MM.1S (cell line): Measurements from ENCODE around the gene HTATSF1.

Source experiments
- DNase-seq: peaks from one replicate; pipeline ENCODE4 v3.0.0-alpha.2; 2015
- H2AFZ ChIP-seq: fragments of 300-600 bp; sonication (generic); 2 replicates; pipeline ENCODE4 v1.6.0; 2016; ENCODE audit warnings: antibody characterized with exemption, low read length
- H3F3A ChIP-seq: fragments of 300-600 bp; sonication (generic); 2 replicates; pipeline ENCODE4 v1.6.1; 2016; ENCODE audit warnings: mild to moderate bottlenecking, antibody characterized with exemption, low read length, moderate library complexity, mixed read lengths; ENCODE audit not compliant: insufficient read depth
- H3K27ac ChIP-seq: fragments of 300-600 bp; sonication (generic); 2 replicates; pipeline ENCODE4 v1.5.1; 2016; ENCODE audit warnings: mild to moderate bottlenecking, low read length
- H3K27me3 ChIP-seq: fragments of 300-600 bp; sonication (generic); replicated peaks from 2 replicates; pipeline ENCODE4 v1.6.0; 2016; ENCODE audit warnings: low read length; ENCODE audit not compliant: insufficient read depth
- H3K36me3 ChIP-seq: fragments of 300-600 bp; sonication (generic); replicated peaks from 2 replicates; pipeline ENCODE4 v1.6.1; 2016; ENCODE audit warnings: mild to moderate bottlenecking, low read length, mixed read lengths; ENCODE audit not compliant: insufficient read depth
- H3K4me1 ChIP-seq: fragments of 300-600 bp; sonication (generic); 2 replicates; pipeline ENCODE4 v1.6.1; 2016; ENCODE audit warnings: low read length, mixed read lengths
- H3K4me2 ChIP-seq: fragments of 300-600 bp; sonication (generic); 2 replicates; pipeline ENCODE4 v1.6.0; 2016; ENCODE audit warnings: low read depth, low read length
- H3K4me3 ChIP-seq: fragments of 300-600 bp; sonication (generic); 2 replicates; pipeline ENCODE4 v1.5.1; 2016; ENCODE audit warnings: low read length, mixed read lengths
- H3K79me2 ChIP-seq: fragments of 300-600 bp; sonication (generic); 2 replicates; pipeline ENCODE4 v1.6.1; 2016; ENCODE audit warnings: mixed run types, low read length, mixed read lengths
- H3K9ac ChIP-seq: fragments of 300-600 bp; sonication (generic); 2 replicates; pipeline ENCODE4 v1.6.1; 2016; ENCODE audit warnings: low read length, mixed read lengths
- H3K9me2 ChIP-seq: fragments of 300-600 bp; sonication (generic); replicated peaks from 2 replicates; pipeline ENCODE4 v1.6.1; 2016; ENCODE audit warnings: mild to moderate bottlenecking, low read length, mixed read lengths; ENCODE audit not compliant: insufficient read depth
- H3K9me3 ChIP-seq: fragments of 300-600 bp; sonication (generic); replicated peaks from 2 replicates; pipeline ENCODE4 v1.6.1; 2016; ENCODE audit warnings: mild to moderate bottlenecking, low read length, mixed read lengths; ENCODE audit not compliant: insufficient read depth
- H4K20me1 ChIP-seq: fragments of 300-600 bp; sonication (generic); 2 replicates; pipeline ENCODE4 v1.6.1; 2016; ENCODE audit warnings: mild to moderate bottlenecking, low read length, moderate library complexity, mixed read lengths; ENCODE audit not compliant: insufficient read depth
- CTCF ChIP-seq: fragments of 300-600 bp; sonication (generic); IDR thresholded peaks from 2 replicates; pipeline ENCODE4 v1.5.1; 2016; ENCODE audit warnings: antibody characterized with exemption, low read length, mixed read lengths
- EZH2 ChIP-seq: fragments of 300-600 bp; sonication (generic); optimal IDR thresholded peaks from 2 replicates; pipeline ENCODE3; 2017; ENCODE audit warnings: low read depth, mild to moderate bottlenecking, antibody characterized with exemption, low read length, mixed read lengths
- EZH2phosphoT487 ChIP-seq: fragments of 300-600 bp; sonication (generic); IDR thresholded peaks from 2 replicates; pipeline ENCODE4 v1.6.1; 2018; ENCODE audit warnings: antibody characterized with exemption, low read length

HTATSF1 gene

GRCh38 chrX:136493011-136493410 is 4.4 kb upstream of the HTATSF1 start:
- H3K36me3 ChIP-seq, result no peaks in the 10 kb centered on the region
- no peak overlapping the region for H3K9ac ChIP-seq
- no peak overlapping the region for H3K4me3 ChIP-seq
- H3K79me2 ChIP-seq, result peaks cover 5% of the 10 kb centered on the region
- no peak overlapping the region for H2AFZ ChIP-seq
- H4K20me1 ChIP-seq, result no peaks in the 10 kb centered on the region
- no peak overlapping the region for H3K27ac ChIP-seq
- no peaks in the 10 kb centered on the region for H3K9me3 ChIP-seq
- TF ChIP-seq EZH2 (no peak), EZH2phosphoT487 (no peak), CTCF (no peak)
- no peaks in the 10 kb centered on the region for H3K27me3 ChIP-seq
- H3F3A ChIP-seq, result peaks cover 10% of the 10 kb centered on the region
- H3K4me2 ChIP-seq, result no peak overlapping the region
- no peaks in the 10 kb centered on the region for H3K9me2 ChIP-seq
- no peaks in the 10 kb centered on the region for H3K4me1 ChIP-seq
- DNase-seq, result no peak

- no peak overlapping the region for H3K9ac ChIP-seq
- H3K27me3 ChIP-seq, result no peaks in the 10 kb centered on the region
- no peaks in the 10 kb centered on the region for H3K4me1 ChIP-seq
- H3K36me3 ChIP-seq, result no peaks in the 10 kb centered on the region
- TF ChIP-seq EZH2phosphoT487 (no peak), EZH2 (no peak), CTCF (no peak)
- no peaks in the 10 kb centered on the region for H4K20me1 ChIP-seq
- H3K27ac ChIP-seq, result no peak overlapping the region
- DNase-seq, result no peak
- no peaks in the 10 kb centered on the region for H3K9me3 ChIP-seq
- H3F3A ChIP-seq, result peaks cover 10% of the 10 kb centered on the region
- no peak overlapping the region for H2AFZ ChIP-seq
- H3K79me2 ChIP-seq, result peaks cover 22% of the 10 kb centered on the region
- no peaks in the 10 kb centered on the region for H3K9me2 ChIP-seq
- H3K4me3 ChIP-seq, result no peak overlapping the region
- H3K4me2 ChIP-seq, result no peak overlapping the region
Measured at GRCh38 chrX:136495043-136495442, 2.3 kb upstream of the HTATSF1 start.

- H3F3A ChIP-seq, result peaks cover 10% of the 10 kb centered on the region
- peak overlapping the region; percentile 46 for H2AFZ ChIP-seq
- TF ChIP-seq EZH2phosphoT487 (no peak), EZH2 (no peak), CTCF (no peak)
- H3K27ac ChIP-seq, result peak overlapping the region; percentile 82
- H3K4me2 ChIP-seq, result peak overlapping the region; percentile 75
- H3K4me3 ChIP-seq, result peak overlapping the region; percentile 66
- H3K79me2 ChIP-seq, result peaks cover 22% of the 10 kb centered on the region
- H3K36me3 ChIP-seq, result no peaks in the 10 kb centered on the region; the same call in 1 of the 2 replicates
- H3K27me3 ChIP-seq, result no peaks in the 10 kb centered on the region
- no peak for DNase-seq
- H3K9me2 ChIP-seq, result no peaks in the 10 kb centered on the region
- H3K9ac ChIP-seq, result peak overlapping the region; percentile 77
- H4K20me1 ChIP-seq, result no peaks in the 10 kb centered on the region
- H3K9me3 ChIP-seq, result no peaks in the 10 kb centered on the region
- no peaks in the 10 kb centered on the region for H3K4me1 ChIP-seq
Measured at GRCh38 chrX:136496186-136496763, 1.1 kb upstream of the HTATSF1 start.
